CD14-positive monocyte (primary cell): ENCODE data around the gene KLF13. TPM values are rescaled to one million over a fixed set of nuclear protein-coding genes. Genes with fewer than 3 reads are reported as not detected.

Experiments used
- DNase-seq, 3 donors: peaks; one replicate each; pipeline ENCODE4 v3.0.0-alpha.2; 2011 to 2022
- H2AFZ ChIP-seq: 2 replicates; pipeline ENCODE4 v1.6.0; 2012; ENCODE audit warnings: mild to moderate bottlenecking, low read depth, low read length, inconsistent platforms; ENCODE audit not compliant: insufficient read depth, poor library complexity, severe bottlenecking
- H3K27ac ChIP-seq, 2 donors: 1 replicate in 1 of 2; 2 replicates in 1 of 2; pipeline ENCODE4 v1.5.1; 2012 to 2013; ENCODE audit warnings: low read length in 2 of 2, control low read depth in 1 of 2, inconsistent platforms in 1 of 2, low read depth in 1 of 2, mild to moderate bottlenecking in 1 of 2
- H3K27me3 ChIP-seq, 2 donors: one replicate each; pipeline versions ENCODE4 v1.6.0 to v1.6.1; 2011 to 2013; ENCODE audit warnings: low read length in 2 of 2; ENCODE audit not compliant: control insufficient read depth in 2 of 2, insufficient read depth in 2 of 2
- H3K36me3 ChIP-seq, 2 donors: replicated peaks in 1 of 2; 1 replicate in 1 of 2; 2 replicates in 1 of 2; pipeline versions ENCODE4 v1.5.1 to v1.6.1; 2012 to 2013; ENCODE audit warnings: low read length in 2 of 2, control low read depth in 1 of 2, inconsistent platforms in 1 of 2, mild to moderate bottlenecking in 1 of 2; ENCODE audit not compliant: insufficient read depth in 2 of 2, control insufficient read depth in 1 of 2
- H3K4me1 ChIP-seq, 2 donors: 1 replicate in 1 of 2; 2 replicates in 1 of 2; pipeline versions ENCODE4 v1.5.1 to v1.6.1; 2012 to 2013; ENCODE audit warnings: low read length in 2 of 2, control low read depth in 1 of 2, inconsistent platforms in 1 of 2, mild to moderate bottlenecking in 1 of 2, moderate library complexity in 1 of 2; ENCODE audit not compliant: insufficient read depth in 2 of 2, control insufficient read depth in 1 of 2
- H3K4me2 ChIP-seq: replicated peaks from 2 replicates; pipeline ENCODE3; 2012; ENCODE audit warnings: low read length, moderate library complexity, mild to moderate bottlenecking; ENCODE audit not compliant: poor library complexity, severe bottlenecking; ENCODE audit errors: extremely low read depth
- H3K4me3 ChIP-seq, 3 experiments: fragments of 200-600 bp in 1 of 3; sonication (generic) in 1 of 3; replicated peaks in 1 of 3; 1 replicate in 2 of 3; 2 replicates in 1 of 3; pipeline ENCODE4 v1.5.1; 2011 to 2013; ENCODE audit warnings: low read length in 3 of 3, mild to moderate bottlenecking in 3 of 3, control low read depth in 2 of 3, low read depth in 2 of 3, inconsistent platforms in 1 of 3, moderate library complexity in 1 of 3
- H3K79me2 ChIP-seq: 2 replicates; pipeline ENCODE4 v1.6.0; 2012; ENCODE audit warnings: mild to moderate bottlenecking, control low read depth, inconsistent platforms, low read length, moderate library complexity; ENCODE audit not compliant: insufficient read depth
- H3K9ac ChIP-seq: 2 replicates; pipeline ENCODE4 v1.6.0; 2017; ENCODE audit warnings: low read length, mild to moderate bottlenecking; ENCODE audit not compliant: insufficient read depth, poor library complexity, severe bottlenecking
- H3K9me3 ChIP-seq, 2 donors: replicated peaks in 1 of 2; 1 replicate in 1 of 2; 2 replicates in 1 of 2; pipeline versions ENCODE4 v1.5.1 to v1.6.1; 2012 to 2013; ENCODE audit warnings: low read length in 2 of 2, control low read depth in 1 of 2; ENCODE audit not compliant: control insufficient read depth in 1 of 2, insufficient read depth in 1 of 2
- H4K20me1 ChIP-seq: 2 replicates; pipeline ENCODE4 v1.6.0; 2012; ENCODE audit warnings: mild to moderate bottlenecking, low read length, control low read depth, moderate library complexity; ENCODE audit not compliant: insufficient read depth
- H3K27ac Mint-ChIP-seq, 7 donors: one replicate each; pipeline ENCODE4 v1.8.0; 2020; ENCODE audit warnings: mild to moderate bottlenecking in 7 of 7, mixed read lengths in 7 of 7, moderate library complexity in 6 of 7, inconsistent platforms in 2 of 7
- H3K27me3 Mint-ChIP-seq, 3 donors: one replicate each; pipeline ENCODE4 v1.8.0; 2021 to 2022; ENCODE audit warnings: low read depth in 3 of 3, mild to moderate bottlenecking in 3 of 3, mixed read lengths in 3 of 3, moderate library complexity in 3 of 3, inconsistent platforms in 1 of 3
- H3K36me3 Mint-ChIP-seq, 2 donors: one replicate each; pipeline ENCODE4 v1.8.0; 2020; ENCODE audit warnings: mixed read lengths in 2 of 2, inconsistent platforms in 1 of 2, mild to moderate bottlenecking in 1 of 2
- H3K4me1 Mint-ChIP-seq: one replicate; pipeline ENCODE4 v1.8.0; 2020; ENCODE audit warnings: mild to moderate bottlenecking, mixed read lengths
- H3K4me3 Mint-ChIP-seq, 2 donors: one replicate each; pipeline ENCODE4 v1.8.0; 2020; ENCODE audit warnings: mild to moderate bottlenecking in 2 of 2, mixed read lengths in 2 of 2, moderate library complexity in 1 of 2
- H3K9me3 Mint-ChIP-seq, 7 donors: one replicate each; pipeline ENCODE4 v1.8.0; 2020 to 2022; ENCODE audit warnings: mixed read lengths in 7 of 7, mild to moderate bottlenecking in 6 of 7, moderate library complexity in 6 of 7, inconsistent platforms in 2 of 7
- CTCF ChIP-seq: fragments of 200-600 bp; IDR thresholded peaks from one replicate; pipeline ENCODE4 v1.8.0; 2022; ENCODE audit warnings: antibody characterized with exemption, mild to moderate bottlenecking
- WGBS: methylation state at CpG from one replicate; pipeline ENCODE4 v1.1.5; 2013; ENCODE audit warnings: missing lambda C conversion rate; ENCODE audit not compliant: insufficient coverage; 5-methylcytosine and 5-hydroxymethylcytosine counted together
- intact Hi-C, 2 donors: fragments of 100-400 bp; cut with micrococcal nuclease; formaldehyde crosslinking; loops; one replicate each; pipeline versions ENCODE4 v1.15.0 to v1.15.1; 2023
- polyA plus RNA-seq, 3 donors: library from polyadenylated mRNA; depleted of rRNA in 1 of 3; unstranded in 2 of 3; stranded (reverse) in 1 of 3; fragments of 300-500 nt in 2 of 3; fragments of >200 nt in 1 of 3; fragmentation: Illumina TruSeq in 2 of 3; gene quantifications; 1 replicate in 2 of 3; 2 replicates in 1 of 3; pipeline ENCODE4 v1.2.3, GENCODE V29; 2012 to 2021

KLF13 gene
- polyA plus RNA-seq, 3 donors: 22.5 to 121 (median 28.0) TPM

- TF ChIP-seq CTCF: no peak
- Histone ChIP-seq H3K4me3 (no peak overlapping the region), H3K79me2 (peaks cover 100% of the 10 kb centered on the region), H4K20me1 (peaks cover 100% of the 10 kb centered on the region), H3K4me1 (peaks cover 79 to 88% of the 10 kb centered on the region in 2 donors), H2AFZ (no peak overlapping the region), H3K4me2 (no peak overlapping the region), H3K9ac (no peak overlapping the region), H3K36me3 (peaks cover 15 to 42% of the 10 kb centered on the region in 2 donors), H3K9me3 (no peaks in the 10 kb centered on the region), H3K27ac (peak overlapping the region in 1 of 2 donors; percentile 72), H3K27me3 (no peaks in the 10 kb centered on the region)
- DNase-seq: no peak
- H3K4me1 Mint-ChIP-seq: peaks cover 93% of the 10 kb centered on the region
- H3K9me3 Mint-ChIP-seq: no peaks in the 10 kb centered on the region
- intact Hi-C loops: no loop called here
- no peak overlapping the region for H3K4me3 Mint-ChIP-seq
- H3K27me3 Mint-ChIP-seq: no peaks in the 10 kb centered on the region
- H3K36me3 Mint-ChIP-seq: peaks cover 11 to 64% of the 10 kb centered on the region in 2 donors
- peak overlapping the region in 2 of 7 donors; percentile 78 to 79 for H3K27ac Mint-ChIP-seq
- 100% methylated on average over 4 of the region's 7 CpGs for WGBS
These were observed 14.0 kb downstream of the KLF13 start for GRCh38 chr15:31340592-31340991.

DNA sequence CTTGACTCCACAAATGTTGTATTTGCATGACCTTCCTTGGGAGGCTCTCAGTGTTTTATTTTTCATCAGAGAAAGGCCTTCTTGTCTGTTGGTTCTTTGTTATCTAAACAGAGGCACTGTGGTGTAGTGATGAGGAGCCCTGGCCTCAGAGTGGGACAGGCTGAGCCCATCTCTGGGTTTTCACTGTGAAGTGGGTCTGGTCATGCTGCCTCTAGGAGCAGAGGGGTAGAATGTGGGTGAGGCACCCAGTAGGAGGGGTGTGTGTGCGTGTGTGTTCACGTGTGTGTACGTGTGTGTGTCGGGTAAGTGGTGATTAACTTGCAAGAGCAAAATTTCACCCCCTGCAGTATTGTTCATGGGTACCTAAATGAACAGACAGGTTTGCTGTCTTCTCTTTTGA lies 14.4 kb downstream of the KLF13 start:
- WGBS: 93% methylated on average over 3 of the region's 4 CpGs
- peaks cover 100% of the 10 kb centered on the region for H4K20me1 ChIP-seq

More for the DNA sequence above, 14.4 kb downstream of the KLF13 start:
- no peak overlapping the region for H3K4me3 Mint-ChIP-seq
- TF ChIP-seq CTCF: no peak
- peaks cover 74 to 84% of the 10 kb centered on the region in 2 donors for H3K4me1 ChIP-seq
- no peak for DNase-seq
- no peaks in the 10 kb centered on the region for H3K27me3 Mint-ChIP-seq
- no peak overlapping the region for H3K4me3 ChIP-seq
- H2AFZ ChIP-seq: no peak overlapping the region
- H3K27me3 ChIP-seq: no peaks in the 10 kb centered on the region
- peaks cover 92% of the 10 kb centered on the region for H3K4me1 Mint-ChIP-seq
- H3K36me3 Mint-ChIP-seq: peaks cover 11 to 63% of the 10 kb centered on the region in 2 donors
- H3K9ac ChIP-seq: no peak overlapping the region
- intact Hi-C loops: no loop called here
- H3K36me3 ChIP-seq: peaks cover 15 to 42% of the 10 kb centered on the region in 2 donors
- peak overlapping the region in 5 of 7 donors; percentile 37 to 85 (median 77) for H3K27ac Mint-ChIP-seq
- no peaks in the 10 kb centered on the region for H3K9me3 ChIP-seq
- H3K79me2 ChIP-seq: peaks cover 100% of the 10 kb centered on the region
- H3K9me3 Mint-ChIP-seq: no peaks in the 10 kb centered on the region
- no peak overlapping the region for H3K4me2 ChIP-seq
- H3K27ac ChIP-seq: peak overlapping the region in 1 of 2 donors; percentile 72
